GM23338 (cell line): ENCODE measurements around the gene TNF. TPM values are rescaled to one million over a fixed set of nuclear protein-coding genes. Genes with fewer than 3 reads are reported as not detected.

Source experiments
- ATAC-seq: fragments of 200-7000 bp; cut with Tn5 transposase; 3 replicates; pipeline ENCODE4 v1.9.1; 2020
- DNase-seq: peaks from one replicate; pipeline ENCODE4 v3.0.0-alpha.2; 2015; ENCODE audit warnings: low spot score
- H2AFZ ChIP-seq: fragments of 200-600 bp; sonication (generic); 2 replicates; pipeline ENCODE4 v1.8.0; 2016; ENCODE audit warnings: antibody characterized with exemption, mild to moderate bottlenecking, moderate library complexity
- H3F3A ChIP-seq: fragments of 200-600 bp; sonication (generic); replicated peaks from 2 replicates; pipeline ENCODE4 v1.8.0; 2017; ENCODE audit warnings: antibody characterized with exemption, mixed run types, low read depth
- H3K27ac ChIP-seq: fragments of 200-600 bp; sonication (generic); 2 replicates; pipeline ENCODE4 v1.6.1; 2016; ENCODE audit warnings: low read depth
- H3K27me3 ChIP-seq: fragments of 200-600 bp; sonication (generic); 2 replicates; pipeline ENCODE4 v1.8.0; 2016; ENCODE audit warnings: mild to moderate bottlenecking, mixed run types, moderate library complexity; ENCODE audit not compliant: insufficient read depth
- H3K36me3 ChIP-seq: fragments of 200-600 bp; sonication (generic); 2 replicates; pipeline ENCODE4 v1.8.0; 2016; ENCODE audit warnings: mild to moderate bottlenecking; ENCODE audit not compliant: insufficient read depth
- H3K4me1 ChIP-seq: fragments of 200-600 bp; sonication (generic); 2 replicates; pipeline ENCODE4 v1.8.0; 2016; ENCODE audit warnings: mild to moderate bottlenecking, moderate library complexity; ENCODE audit not compliant: insufficient read depth
- H3K4me2 ChIP-seq: fragments of 200-600 bp; sonication (generic); 2 replicates; pipeline ENCODE4 v1.7.1; 2017; ENCODE audit warnings: mixed run types
- H3K4me3 ChIP-seq: fragments of 200-600 bp; sonication (generic); 2 replicates; pipeline ENCODE4 v1.6.1; 2016; ENCODE audit warnings: mixed run types
- H3K79me2 ChIP-seq: fragments of 200-600 bp; sonication (generic); replicated peaks from 2 replicates; pipeline ENCODE4 v1.8.0; 2017; ENCODE audit warnings: mild to moderate bottlenecking; ENCODE audit not compliant: insufficient read depth
- H3K9me2 ChIP-seq: fragments of 200-600 bp; sonication (generic); 2 replicates; pipeline ENCODE4 v1.8.0; 2017; ENCODE audit not compliant: insufficient read depth
- H4K20me1 ChIP-seq: fragments of 200-600 bp; sonication (generic); replicated peaks from 2 replicates; pipeline ENCODE4 v1.8.0; 2017; ENCODE audit warnings: mild to moderate bottlenecking; ENCODE audit not compliant: insufficient read depth
- H3K27ac Mint-ChIP-seq: 2 replicates; pipeline ENCODE4 v1.8.0; 2020; ENCODE audit warnings: inconsistent platforms, mild to moderate bottlenecking, moderate library complexity, mixed read lengths
- H3K27me3 Mint-ChIP-seq: 3 replicates; pipeline ENCODE4 v1.8.0; 2022; ENCODE audit warnings: low read depth, mild to moderate bottlenecking, moderate library complexity, mixed read lengths, inconsistent platforms; ENCODE audit not compliant: insufficient read depth, poor library complexity
- H3K36me3 Mint-ChIP-seq: 3 replicates; pipeline ENCODE4 v1.8.0; 2021; ENCODE audit warnings: low read depth, mild to moderate bottlenecking, inconsistent platforms, moderate library complexity, mixed read lengths
- H3K4me1 Mint-ChIP-seq: 3 replicates; pipeline ENCODE4 v1.8.0; 2020; ENCODE audit warnings: mild to moderate bottlenecking, inconsistent platforms, mixed read lengths
- H3K4me3 Mint-ChIP-seq: 3 replicates; pipeline ENCODE4 v1.8.0; 2021; ENCODE audit warnings: moderate library complexity, mild to moderate bottlenecking, inconsistent platforms, mixed read lengths
- H3K9me3 Mint-ChIP-seq: 3 replicates; pipeline ENCODE4 v1.8.0; 2020; ENCODE audit warnings: moderate library complexity, mild to moderate bottlenecking, inconsistent platforms, mixed read lengths
- ETS1 ChIP-seq: IDR thresholded peaks from 2 replicates; pipeline ENCODE4 v1.6.1; 2016; ENCODE audit warnings: antibody characterized with exemption
- EZH2 ChIP-seq: fragments of 200-600 bp; sonication (generic); IDR thresholded peaks from one replicate; pipeline ENCODE4 v1.8.0; 2017; ENCODE audit warnings: antibody characterized with exemption, mild to moderate bottlenecking, low read depth; ENCODE audit not compliant: unreplicated experiment
- EZH2phosphoT487 ChIP-seq: fragments of 200-600 bp; sonication (generic); IDR thresholded peaks from one replicate; pipeline ENCODE4 v1.8.1; 2018; ENCODE audit warnings: antibody characterized with exemption; ENCODE audit not compliant: unreplicated experiment
- JUNB ChIP-seq: IDR thresholded peaks from one replicate; pipeline ENCODE4 v1.6.1; 2016; ENCODE audit warnings: antibody characterized with exemption; ENCODE audit not compliant: unreplicated experiment
- POLR2AphosphoS5 ChIP-seq: IDR thresholded peaks from 2 replicates; pipeline ENCODE4 v1.6.1; 2016; ENCODE audit warnings: antibody characterized with exemption, low read depth
- REST ChIP-seq: IDR thresholded peaks from one replicate; pipeline ENCODE4 v1.6.1; 2018; ENCODE audit warnings: antibody characterized with exemption; ENCODE audit not compliant: unreplicated experiment
- ZNF331 ChIP-seq: fragments of 250-450 bp; sonication (Bioruptor Pico); IDR thresholded peaks from 2 replicates; pipeline ENCODE4 v1.5.0; 2020; ENCODE audit warnings: low read depth, mild to moderate bottlenecking, moderate library complexity
- polyA plus RNA-seq: library from polyadenylated mRNA; unstranded; fragments of >200 nt; fragmentation: Nextera tagmentation; extraction: Ambion mirVana; gene quantifications from 2 replicates; pipeline ENCODE4 v1.2.1, GENCODE V29; 2016
- total RNA-seq: library from RNA; depleted of rRNA; stranded (reverse); fragments of >200 nt; shearing (Covaris generic); gene quantifications from 2 replicates; pipeline ENCODE4 v1.2.3, GENCODE V29; 2014

The TNF gene
- total and polyA plus RNA-seq, 2 experiments from 2014 or later = 0.11 TPM; not detected in 1

GRCh38 chr6:31559606-31559957 lies 15.8 kb upstream of the TNF start:
- Histone ChIP-seq H3K27me3 (no peaks in the 10 kb centered on the region), H4K20me1 (no peaks in the 10 kb centered on the region), H3F3A (0 out of 2 replicates have a peak, but pooled peaks cover 2% of the 10 kb centered on the region), H3K27ac (no peak overlapping the region), H3K9me2 (no peaks in the 10 kb centered on the region), H3K36me3 (no peaks in the 10 kb centered on the region), H3K4me1 (peaks cover 3% of the 10 kb centered on the region; the same call in 1 of the 2 replicates), H2AFZ (no peak overlapping the region), H3K4me3 (no peak overlapping the region), H3K4me2 (no peak overlapping the region), H3K79me2 (no peaks in the 10 kb centered on the region)
- no peak for DNase-seq
- Mint-ChIP-seq H3K4me3 (no peak overlapping the region; the same call in 2 of the 3 replicates), H3K9me3 (no peaks in the 10 kb centered on the region; the same call in 2 of the 3 replicates), H3K27me3 (peaks cover 3% of the 10 kb centered on the region), H3K27ac (peak overlapping the region; percentile 76; the same call in 1 of the 2 replicates), H3K36me3 (peaks cover 25% of the 10 kb centered on the region), H3K4me1 (peaks cover 18% of the 10 kb centered on the region)
- no peak for ATAC-seq
- no peak for TF ChIP-seq EZH2
- TF ChIP-seq ZNF331 = no peak
- TF ChIP-seq REST = no peak
- no peak for TF ChIP-seq ETS1
- no peak for TF ChIP-seq POLR2AphosphoS5

- Mint-ChIP-seq H3K27me3 (peaks cover 3% of the 10 kb centered on the region), H3K36me3 (peaks cover 25% of the 10 kb centered on the region), H3K4me1 (peaks cover 18% of the 10 kb centered on the region), H3K9me3 (no peaks in the 10 kb centered on the region; the same call in 2 of the 3 replicates), H3K27ac (no peak overlapping the region), H3K4me3 (no peak overlapping the region; the same call in 2 of the 3 replicates)
- Histone ChIP-seq H3K4me1 (peaks cover 3% of the 10 kb centered on the region; the same call in 1 of the 2 replicates), H3K79me2 (no peaks in the 10 kb centered on the region), H3K36me3 (no peaks in the 10 kb centered on the region), H3K27me3 (no peaks in the 10 kb centered on the region), H3F3A (0 out of 2 replicates have a peak, but pooled peaks cover 2% of the 10 kb centered on the region), H3K4me3 (no peak overlapping the region), H3K9me2 (no peaks in the 10 kb centered on the region), H3K4me2 (no peak overlapping the region), H4K20me1 (no peaks in the 10 kb centered on the region), H3K27ac (no peak overlapping the region), H2AFZ (no peak overlapping the region)
- DNase-seq (peak; percentile 15), ATAC-seq (peak; percentile 40; the same call in 2 of the 3 replicates)
- no peak for TF ChIP-seq EZH2
- TF ChIP-seq EZH2phosphoT487 = no peak
- TF ChIP-seq ZNF331 = no peak
- no peak for TF ChIP-seq JUNB
- no peak for TF ChIP-seq ETS1
These were observed 15.2 kb upstream of the TNF start for GRCh38 chr6:31559958-31560696.
